Transverse colon (tissue), 4 donors: Measurements from ENCODE around the gene STARD13. TPM values are rescaled to one million over a fixed set of nuclear protein-coding genes. Genes with fewer than 3 reads are reported as not detected.

Experiments
- DNase-seq: peaks from one replicate; pipeline ENCODE4 v3.0.0-alpha.2; 2019
- H3K27ac ChIP-seq, 4 donors: fragments of 200-600 bp; sonication (generic); 2 replicates each; pipeline ENCODE4 v1.5.1; 2016 to 2018; ENCODE audit warnings: inconsistent platforms in 4 of 4
- H3K27me3 ChIP-seq: fragments of 200-600 bp; sonication (generic); 2 replicates; pipeline ENCODE4 v1.5.1; 2017; ENCODE audit warnings: inconsistent platforms
- H3K36me3 ChIP-seq, 4 donors: fragments of 200-600 bp; sonication (generic); 2 replicates each; pipeline ENCODE4 v1.5.1; 2017 to 2019; ENCODE audit warnings: inconsistent platforms in 4 of 4
- H3K4me1 ChIP-seq, 4 donors: fragments of 200-600 bp; sonication (generic); 2 replicates each; pipeline ENCODE4 v1.5.1; 2017 to 2020; ENCODE audit warnings: inconsistent platforms in 4 of 4
- H3K4me3 ChIP-seq, 4 donors: fragments of 200-600 bp; sonication (generic); 1 replicate in 1 of 4; 2 replicates in 3 of 4; pipeline versions ENCODE4 v1.5.1 to v1.6.1; 2017 to 2019; ENCODE audit warnings: inconsistent platforms in 4 of 4
- H3K9me3 ChIP-seq, 2 donors: fragments of 200-600 bp; sonication (generic); 2 replicates each; pipeline ENCODE4 v1.5.1; 2017 to 2019; ENCODE audit warnings: inconsistent platforms in 2 of 2
- CTCF ChIP-seq, 5 experiments: fragments of 200-600 bp in 3 of 5; fragments of 450-650 bp in 2 of 5; sonication (generic) in 3 of 5; IDR thresholded peaks; 1 replicate in 2 of 5; 2 replicates in 3 of 5; pipeline ENCODE4 v1.5.1; 2016 to 2017; ENCODE audit warnings: antibody characterized with exemption in 5 of 5, inconsistent platforms in 3 of 5, mild to moderate bottlenecking in 2 of 5, moderate library complexity in 1 of 5
- EP300 ChIP-seq: sonication (generic); formaldehyde crosslinking; IDR thresholded peaks from one replicate; pipeline ENCODE4 v1.6.1; 2017; ENCODE audit warnings: antibody characterized with exemption, low read depth
- POLR2A ChIP-seq: fragments of 450-650 bp; IDR thresholded peaks from one replicate; pipeline ENCODE4 v1.6.1; 2016; ENCODE audit warnings: antibody characterized with exemption, mild to moderate bottlenecking, moderate library complexity
- POLR2AphosphoS5 ChIP-seq, 3 donors: sonication (generic); formaldehyde crosslinking; IDR thresholded peaks; one replicate each; pipeline ENCODE4 v1.6.1; 2016; ENCODE audit warnings: antibody characterized with exemption in 3 of 3
- WGBS, 2 donors: methylation state at CpG; one replicate each; pipeline ENCODE4 v1.1.5; 2018; ENCODE audit warnings: low coverage in 1 of 2; 5-methylcytosine and 5-hydroxymethylcytosine counted together
- in situ Hi-C, 4 donors: fragments of 200-750 bp; cut with MboI; loops; one replicate each; pipeline versions ENCODE4 v1.15.0 to v1.15.1; 2017; ENCODE audit warnings: low sequenced_read_pairs in 3 of 4, low pct_ligation_motif_present in 1 of 4, low pct_unique_long_range_greater_than_20kb in 1 of 4
- intact Hi-C: fragments of 100-400 bp; cut with DNase I; formaldehyde crosslinking; loops from one replicate; pipeline ENCODE4 v1.15.1; 2023; ENCODE audit warnings: low total_unique reads
- total RNA-seq, 4 donors: library from RNA; depleted of rRNA; stranded (reverse); fragments of >200 nt; gene quantifications; one replicate each; pipeline ENCODE4 v1.1.0, GENCODE V29; 2016

Gene STARD13
- total RNA-seq, 4 donors from 2014 or later = 18.1 to 107 (median 41.5) TPM

- no peaks in the 10 kb centered on the region for H3K9me3 ChIP-seq
- 82 to 93% methylated on average over 3 to 7 of the region's 7 CpGs for WGBS, 2 donors
- H3K27me3 ChIP-seq = no peaks in the 10 kb centered on the region
- TF ChIP-seq CTCF (IDR thresholded peaks at IDR 0.05) (no peak), EP300 (no peak), POLR2AphosphoS5 (IDR thresholded peaks at IDR 0.05) (no peak), POLR2A (no peak)
- intact Hi-C loops (no loop called here), in situ Hi-C loops (no loop called here)
- H3K27ac ChIP-seq = peak overlapping the region; percentile 49 to 62 (median 60)
- no peak for DNase-seq
- H3K4me3 ChIP-seq = no peak overlapping the region
- peaks cover 17 to 70% (median 21%) of the 10 kb centered on the region in 4 donors for H3K4me1 ChIP-seq
- no peaks in the 10 kb centered on the region for H3K36me3 ChIP-seq
These were observed 92.1 kb downstream of the STARD13 start for GRCh38 chr13:33193428-33193974.

GRCh38 chr13:33191425-33192210, 93.9 kb downstream of the STARD13 start:
- no peak for TF ChIP-seq CTCF (IDR thresholded peaks at IDR 0.05)
- DNase-seq = no peak
- no peak overlapping the region for H3K4me3 ChIP-seq
- intact Hi-C loops (no loop called here), in situ Hi-C loops (no loop called here)
- peaks cover 13 to 60% (median 18%) of the 10 kb centered on the region in 4 donors for H3K4me1 ChIP-seq
- peak overlapping the region; percentile 29 to 61 (median 52) for H3K27ac ChIP-seq
- no peaks in the 10 kb centered on the region for H3K9me3 ChIP-seq
- H3K27me3 ChIP-seq = no peaks in the 10 kb centered on the region
- H3K36me3 ChIP-seq = no peaks in the 10 kb centered on the region
- WGBS, 2 donors = 63 to 65% methylated on average over 2 to 4 of the region's 4 CpGs

- 85 to 100% methylated on average over 5 to 6 of the region's 6 CpGs for WGBS, 2 donors
- TF ChIP-seq CTCF (IDR thresholded peaks at IDR 0.05) (no peak), POLR2A (no peak), EP300 (no peak), POLR2AphosphoS5 (IDR thresholded peaks at IDR 0.05) (no peak)
- Histone ChIP-seq H3K4me1 (peaks cover 12 to 61% (median 13%) of the 10 kb centered on the region in 4 donors), H3K4me3 (no peak overlapping the region), H3K27ac (peak overlapping the region; percentile 56 to 80 (median 62)), H3K9me3 (no peaks in the 10 kb centered on the region), H3K36me3 (no peaks in the 10 kb centered on the region), H3K27me3 (no peaks in the 10 kb centered on the region)
- intact Hi-C loops = no loop called here
- DNase-seq = no peak
- in situ Hi-C loops = no loop called here
These were observed 96.1 kb downstream of the STARD13 start for GRCh38 chr13:33189470-33189869.

GRCh38 chr13:33188093-33188882, 97.3 kb downstream of the STARD13 start:
- Histone ChIP-seq H3K9me3 (no peaks in the 10 kb centered on the region), H3K36me3 (no peaks in the 10 kb centered on the region), H3K27me3 (no peaks in the 10 kb centered on the region), H3K27ac (peak overlapping the region; percentile 56 to 80 (median 62)), H3K4me1 (peaks cover 7 to 61% (median 12%) of the 10 kb centered on the region in 4 donors), H3K4me3 (no peak overlapping the region)
- TF ChIP-seq CTCF (IDR thresholded peaks at IDR 0.05) = no peak
- TF ChIP-seq EP300 = no peak
- TF ChIP-seq POLR2A = no peak
- TF ChIP-seq POLR2AphosphoS5 (IDR thresholded peaks at IDR 0.05) = no peak
- in situ Hi-C loops (no loop called here), intact Hi-C loops (no loop called here)
- DNase-seq = no peak
- 57 to 63% methylated on average over 2 to 4 of the region's 4 CpGs for WGBS, 2 donors
